KMS-11 (cell line): ENCODE data around the gene GRM7.

Source experiments
- H2AFZ ChIP-seq: fragments of 200-600 bp; sonication (generic); 2 replicates; pipeline ENCODE4 v1.6.1; 2016; ENCODE audit warnings: antibody characterized with exemption, mixed run types, low read depth
- H3K27ac ChIP-seq: fragments of 200-600 bp; sonication (generic); 2 replicates; pipeline ENCODE4 v1.6.1; 2016; ENCODE audit warnings: mild to moderate bottlenecking, mixed run types
- H3K27me3 ChIP-seq: fragments of 200-600 bp; sonication (generic); 2 replicates; pipeline ENCODE4 v1.6.1; 2017; ENCODE audit warnings: mild to moderate bottlenecking, low read depth, mixed run types, moderate library complexity; ENCODE audit not compliant: insufficient read depth
- H3K36me3 ChIP-seq: fragments of 200-600 bp; sonication (generic); 2 replicates; pipeline ENCODE4 v1.6.1; 2017; ENCODE audit warnings: mild to moderate bottlenecking, mixed run types; ENCODE audit not compliant: insufficient read depth
- H3K4me1 ChIP-seq: fragments of 200-600 bp; sonication (generic); 2 replicates; pipeline ENCODE4 v1.6.1; 2016; ENCODE audit warnings: mild to moderate bottlenecking, low read depth, mixed run types; ENCODE audit not compliant: poor library complexity, severe bottlenecking
- H3K4me2 ChIP-seq: fragments of 200-600 bp; sonication (generic); 2 replicates; pipeline ENCODE4 v1.7.0; 2016; ENCODE audit warnings: mild to moderate bottlenecking, mixed run types
- H3K4me3 ChIP-seq: fragments of 200-600 bp; sonication (generic); IDR thresholded peaks from 2 replicates; pipeline ENCODE4 v1.6.1; 2017; ENCODE audit warnings: low read depth, low read length, mixed read lengths; ENCODE audit not compliant: insufficient read depth
- H3K79me2 ChIP-seq: fragments of 200-600 bp; sonication (generic); 2 replicates; pipeline ENCODE4 v1.6.1; 2016; ENCODE audit warnings: low read depth, mixed run types; ENCODE audit not compliant: insufficient read depth
- H3K9ac ChIP-seq: fragments of 200-600 bp; sonication (generic); 2 replicates; pipeline ENCODE4 v1.6.1; 2016; ENCODE audit warnings: mild to moderate bottlenecking, mixed run types
- H4K20me1 ChIP-seq: fragments of 200-600 bp; sonication (generic); 2 replicates; pipeline ENCODE4 v1.6.1; 2016; ENCODE audit warnings: mild to moderate bottlenecking, mixed run types; ENCODE audit not compliant: insufficient read depth
- CTCF ChIP-seq: fragments of 200-600 bp; sonication (generic); conservative IDR thresholded peaks from 2 replicates; pipeline ENCODE4 v1.6.1; 2017; ENCODE audit warnings: low read depth, mild to moderate bottlenecking, antibody characterized with exemption, low read length, moderate library complexity, mixed read lengths

The GRM7 gene

DNA sequence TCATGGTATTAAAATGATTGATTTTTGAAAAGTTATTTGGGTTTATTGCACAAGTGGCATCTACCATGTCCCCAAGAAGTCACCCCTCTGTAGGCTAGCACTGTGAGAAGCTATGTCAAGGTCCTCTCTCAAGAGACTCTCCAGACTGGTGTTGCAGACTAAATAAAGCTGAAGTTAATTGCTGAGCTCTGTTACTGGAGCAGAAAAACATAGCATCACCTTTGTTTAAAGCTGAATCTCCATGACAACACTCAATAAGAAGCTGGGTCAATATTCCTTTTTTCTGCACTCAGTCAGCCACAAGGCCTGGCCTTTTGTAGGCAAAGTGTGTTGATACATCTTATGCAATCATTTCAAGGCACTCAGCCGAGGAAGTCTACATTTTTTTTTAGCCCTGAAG lies 834.1 kb downstream of the GRM7 start:
- Histone ChIP-seq H3K36me3 (no peaks in the 10 kb centered on the region), H3K27ac (no peak overlapping the region), H3K27me3 (no peaks in the 10 kb centered on the region), H2AFZ (no peak overlapping the region), H3K4me2 (no peak overlapping the region), H3K4me1 (no peaks in the 10 kb centered on the region), H3K4me3 (no peak overlapping the region), H3K79me2 (no peaks in the 10 kb centered on the region), H4K20me1 (no peaks in the 10 kb centered on the region), H3K9ac (no peak overlapping the region)
- TF ChIP-seq CTCF = no peak

DNA sequence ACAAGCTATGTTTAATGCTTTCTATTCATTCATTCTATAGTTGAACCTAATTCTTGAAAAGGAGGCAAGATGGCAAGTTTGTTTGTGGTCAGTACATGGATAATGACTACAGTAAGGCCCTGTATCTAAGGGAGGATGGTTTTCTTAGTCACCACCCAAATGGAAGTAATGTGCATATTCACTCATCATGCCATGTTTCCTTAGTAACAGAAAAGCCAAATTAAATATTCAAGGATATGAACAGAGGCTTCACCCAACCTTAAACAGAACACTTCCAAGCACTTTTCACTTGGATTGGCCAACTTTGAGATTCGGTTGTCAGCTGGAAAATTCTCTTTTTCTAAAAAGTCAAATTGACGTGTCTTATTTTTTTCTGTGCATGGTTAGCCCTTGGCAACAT lies 835.4 kb downstream of the GRM7 start:
- Histone ChIP-seq H3K4me2 (no peak overlapping the region), H3K4me1 (no peaks in the 10 kb centered on the region), H3K9ac (no peak overlapping the region), H3K4me3 (no peak overlapping the region), H3K79me2 (no peaks in the 10 kb centered on the region), H3K27me3 (no peaks in the 10 kb centered on the region), H4K20me1 (no peaks in the 10 kb centered on the region), H2AFZ (no peak overlapping the region), H3K36me3 (no peaks in the 10 kb centered on the region), H3K27ac (no peak overlapping the region)
- TF ChIP-seq CTCF = no peak

DNA sequence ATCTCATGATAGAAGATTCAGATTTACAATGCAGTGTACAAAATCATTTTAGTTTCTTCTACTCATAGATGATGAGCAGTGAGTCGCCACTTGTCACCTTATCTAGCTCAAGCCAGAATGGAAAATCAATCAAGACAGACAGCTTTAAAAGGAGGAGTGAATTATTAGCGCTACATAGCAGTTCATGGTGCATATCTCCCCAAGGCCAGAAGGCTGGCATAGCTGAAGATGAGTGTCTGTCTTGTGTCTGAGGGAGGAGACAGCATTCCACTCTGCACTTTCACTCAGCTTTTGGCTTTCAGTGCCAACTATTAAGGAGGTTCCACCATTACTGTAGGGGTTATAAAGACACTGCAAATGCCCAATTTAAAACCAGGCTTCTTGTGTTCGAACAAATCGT lies 836.6 kb downstream of the GRM7 start:
- H3K36me3 ChIP-seq = no peaks in the 10 kb centered on the region
- no peaks in the 10 kb centered on the region for H4K20me1 ChIP-seq
- H3K4me3 ChIP-seq = no peak overlapping the region
- H2AFZ ChIP-seq = no peak overlapping the region
- H3K79me2 ChIP-seq = no peaks in the 10 kb centered on the region
- no peaks in the 10 kb centered on the region for H3K27me3 ChIP-seq
- H3K27ac ChIP-seq = no peak overlapping the region
- TF ChIP-seq CTCF = no peak
- no peak overlapping the region for H3K4me2 ChIP-seq
- no peaks in the 10 kb centered on the region for H3K4me1 ChIP-seq
- H3K9ac ChIP-seq = no peak overlapping the region

DNA sequence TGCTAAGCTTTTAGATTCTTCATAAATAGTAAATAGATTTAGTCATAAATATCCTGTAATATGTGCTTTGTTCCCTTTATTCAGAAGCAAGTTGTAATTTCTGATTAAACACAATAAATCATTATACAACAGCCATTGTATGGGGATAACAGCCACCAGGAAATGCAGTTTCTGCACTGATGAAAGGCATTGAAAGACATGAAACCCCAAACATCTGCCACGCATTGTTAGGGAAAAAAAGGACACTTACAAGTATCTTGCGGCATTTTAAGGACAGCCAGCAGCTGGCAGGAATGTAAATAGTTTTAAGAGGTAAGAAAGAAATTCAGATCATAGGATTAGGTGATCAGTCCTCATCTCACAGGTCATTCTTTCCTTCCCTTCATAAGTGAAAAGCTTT lies 839.6 kb downstream of the GRM7 start:
- Histone ChIP-seq H3K79me2 (no peaks in the 10 kb centered on the region), H3K4me3 (no peak overlapping the region), H4K20me1 (no peaks in the 10 kb centered on the region), H3K4me2 (no peak overlapping the region), H2AFZ (no peak overlapping the region), H3K27ac (no peak overlapping the region), H3K9ac (no peak overlapping the region), H3K36me3 (no peaks in the 10 kb centered on the region), H3K4me1 (no peaks in the 10 kb centered on the region), H3K27me3 (no peaks in the 10 kb centered on the region)
- no peak for TF ChIP-seq CTCF

GRCh38 chr3:7700977-7701376 lies 840.1 kb downstream of the GRM7 start:
- Histone ChIP-seq H3K4me2 (no peak overlapping the region), H3K4me1 (no peaks in the 10 kb centered on the region), H3K27me3 (no peaks in the 10 kb centered on the region), H2AFZ (no peak overlapping the region), H4K20me1 (no peaks in the 10 kb centered on the region), H3K36me3 (no peaks in the 10 kb centered on the region), H3K4me3 (no peak overlapping the region), H3K27ac (no peak overlapping the region), H3K9ac (no peak overlapping the region), H3K79me2 (no peaks in the 10 kb centered on the region)
- no peak for TF ChIP-seq CTCF
